ENCODE data around the gene FAM20A. TPM values are rescaled to one million over a fixed set of nuclear protein-coding genes. Genes with fewer than 3 reads are reported as not detected.

Gene FAM20A
- total and polyA plus RNA-seq, 2 donors (not counting 1 experiment from before 2014, with no cell fraction given): not detected

- H4K20me1 ChIP-seq (ENCODE audit: control insufficient read depth, insufficient read depth, low read length, poor library complexity, severe bottlenecking): no peaks in the 10 kb centered on the region
- H3K27me3 Mint-ChIP-seq: peaks cover 31% of the 10 kb centered on the region
- H3K9me3 Mint-ChIP-seq (ENCODE audit: insufficient read depth): no peaks in the 10 kb centered on the region
- H3K27me3 ChIP-seq (replicated peaks in 1 of 4; ENCODE audit: control extremely low read depth in 1 of 4, control insufficient read depth in 3 of 4, insufficient read depth in 4 of 4, low read length in 3 of 4): peaks cover 0 to 12% (median 2%) of the 10 kb centered on the region in 4 experiments
- H2AFZ ChIP-seq (ENCODE audit: insufficient read depth, low read depth, low read length, poor library complexity, severe bottlenecking): no peak overlapping the region
- no peak overlapping the region for H3K9ac ChIP-seq (ENCODE audit: low read length)
- intact Hi-C loops (cut with micrococcal nuclease): no loop called here
- ChIA-PET CTCF (no interaction called here), POLR2A (no interaction called here)
- WGBS (ENCODE audit: insufficient coverage): 93% methylated on average over 3 of the region's 3 CpGs
- H3K4me1 Mint-ChIP-seq: no peaks in the 10 kb centered on the region
- H3K79me2 ChIP-seq (ENCODE audit: control insufficient read depth, insufficient read depth, low read length): no peaks in the 10 kb centered on the region
- H3K4me3 ChIP-seq (ENCODE audit: control extremely low read depth in 1 of 5, extremely low read depth in 1 of 5, insufficient read depth in 1 of 5, low read depth in 2 of 5, low read length in 4 of 5): no peak overlapping the region
- no peaks in the 10 kb centered on the region for H3K4me1 ChIP-seq (ENCODE audit: control insufficient read depth in 2 of 2, insufficient read depth in 2 of 2, low read length in 2 of 2)
- H3K4me2 ChIP-seq (replicated peaks; ENCODE audit: low read depth, low read length, poor library complexity, severe bottlenecking): no peak overlapping the region
- DNase-seq (no peak), ATAC-seq (ENCODE audit: low read depth) (no peak)
- H3K27ac Mint-ChIP-seq: no peak overlapping the region
- H3K27ac ChIP-seq (ENCODE audit: low read length in 2 of 2): no peak overlapping the region
- H3K36me3 ChIP-seq (replicated peaks in 1 of 2; ENCODE audit: control extremely low read depth in 1 of 2, control insufficient read depth in 1 of 2, extremely low read depth in 1 of 2, insufficient read depth in 2 of 2, low read length in 1 of 2): no peaks in the 10 kb centered on the region
- TF ChIP-seq CTCF (IDR thresholded peaks at IDR 0.05) (no peak), EZH2 (IDR thresholded peaks at IDR 0.05; ENCODE audit: borderline replicate concordance, insufficient read depth, low read depth, low read length, poor library complexity, severe bottlenecking) (no peak)
- peaks cover 0 to 4% (median 0%) of the 10 kb centered on the region in 3 donors for H3K9me3 ChIP-seq (ENCODE audit: control extremely low read depth in 1 of 3, control insufficient read depth in 2 of 3, insufficient read depth in 1 of 3, low read length in 2 of 3)
- no peak overlapping the region for H3K4me3 Mint-ChIP-seq
Observed at GRCh38 chr17:68589086-68589485, 12.1 kb downstream of the FAM20A start.

GRCh38 chr17:68588362-68588761 is 12.8 kb downstream of the FAM20A start:
- Histone ChIP-seq H3K4me3 (ENCODE audit: control extremely low read depth in 1 of 5, extremely low read depth in 1 of 5, insufficient read depth in 1 of 5, low read depth in 2 of 5, low read length in 4 of 5) (no peak overlapping the region), H3K36me3 (replicated peaks in 1 of 2; ENCODE audit: control extremely low read depth in 1 of 2, control insufficient read depth in 1 of 2, extremely low read depth in 1 of 2, insufficient read depth in 2 of 2, low read length in 1 of 2) (no peaks in the 10 kb centered on the region), H4K20me1 (ENCODE audit: control insufficient read depth, insufficient read depth, low read length, poor library complexity, severe bottlenecking) (no peaks in the 10 kb centered on the region), H3K27me3 (replicated peaks in 1 of 4; ENCODE audit: control extremely low read depth in 1 of 4, control insufficient read depth in 3 of 4, insufficient read depth in 4 of 4, low read length in 3 of 4) (peaks cover 0 to 7% (median under 1%) of the 10 kb centered on the region in 4 experiments), H3K27ac (ENCODE audit: low read length in 2 of 2) (no peak overlapping the region), H3K4me1 (ENCODE audit: control insufficient read depth in 2 of 2, insufficient read depth in 2 of 2, low read length in 2 of 2) (no peaks in the 10 kb centered on the region), H2AFZ (ENCODE audit: insufficient read depth, low read depth, low read length, poor library complexity, severe bottlenecking) (no peak overlapping the region), H3K9me3 (ENCODE audit: control extremely low read depth in 1 of 3, control insufficient read depth in 2 of 3, insufficient read depth in 1 of 3, low read length in 2 of 3) (peaks cover 0 to 4% (median 0%) of the 10 kb centered on the region in 3 donors), H3K9ac (ENCODE audit: low read length) (no peak overlapping the region), H3K79me2 (ENCODE audit: control insufficient read depth, insufficient read depth, low read length) (no peaks in the 10 kb centered on the region), H3K4me2 (replicated peaks; ENCODE audit: low read depth, low read length, poor library complexity, severe bottlenecking) (no peak overlapping the region)
- no peaks in the 10 kb centered on the region for H3K9me3 Mint-ChIP-seq (ENCODE audit: insufficient read depth)
- ATAC-seq (ENCODE audit: low read depth) (no peak), DNase-seq (no peak)
- peaks cover 27% of the 10 kb centered on the region for H3K27me3 Mint-ChIP-seq
- no peaks in the 10 kb centered on the region for H3K4me1 Mint-ChIP-seq
- TF ChIP-seq EZH2 (IDR thresholded peaks at IDR 0.05; ENCODE audit: borderline replicate concordance, insufficient read depth, low read depth, low read length, poor library complexity, severe bottlenecking) (no peak), CTCF (IDR thresholded peaks at IDR 0.05) (no peak)
- WGBS (ENCODE audit: insufficient coverage): 50% methylated on average over 1 of the region's 1 CpG
- no peak overlapping the region for H3K27ac Mint-ChIP-seq
- POLR2A ChIA-PET: no interaction called here
- H3K4me3 Mint-ChIP-seq: no peak overlapping the region
- intact Hi-C loops (cut with micrococcal nuclease): no loop called here
- CTCF ChIA-PET: no interaction called here

All from B cell (primary cell).